ENCODE measurements around the gene PCGF3.
"Not testable (repeated sequence)": the region's sequence is repeated elsewhere in the genome, so short reads cannot be mapped to it uniquely, and the experiment has no call there.

PCGF3 gene

DNA sequence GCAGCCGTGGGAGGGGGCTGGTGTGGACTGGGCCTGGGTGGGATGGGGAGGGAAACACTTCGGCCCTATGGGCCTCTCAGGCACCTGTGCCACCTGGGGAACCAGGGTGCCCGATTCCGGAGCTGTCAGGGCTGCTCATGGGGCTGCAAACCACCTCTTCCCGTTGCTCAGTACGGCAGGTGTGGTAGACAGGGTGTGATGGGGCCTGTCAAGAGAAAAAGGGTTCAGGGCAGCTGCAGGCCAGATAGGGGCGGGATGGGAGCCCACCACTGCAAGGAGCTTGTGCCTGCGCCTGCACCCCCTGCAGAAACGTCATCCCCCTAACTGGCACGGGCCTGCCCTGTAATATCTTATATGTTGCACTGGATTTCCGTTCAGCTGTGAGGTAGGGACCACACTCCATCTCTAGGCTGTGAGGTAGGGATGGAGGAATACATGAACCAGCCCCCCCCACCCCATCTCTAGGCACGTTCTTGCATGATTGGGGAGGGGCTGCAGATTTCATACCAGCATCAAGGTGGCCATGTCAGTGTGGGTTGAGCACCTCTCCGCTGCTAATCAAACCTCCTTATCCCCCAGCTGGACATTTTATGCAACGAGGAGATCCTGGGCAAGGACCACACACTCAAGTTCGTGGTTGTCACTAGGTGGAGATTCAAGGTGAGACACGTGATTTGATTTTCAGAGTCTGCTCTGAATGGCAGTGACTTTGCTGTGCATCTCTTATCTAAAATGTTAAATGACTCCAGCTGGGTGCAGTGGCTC, 59.0 kb downstream of the PCGF3 start:
- DNase-seq = no peak

DNA sequence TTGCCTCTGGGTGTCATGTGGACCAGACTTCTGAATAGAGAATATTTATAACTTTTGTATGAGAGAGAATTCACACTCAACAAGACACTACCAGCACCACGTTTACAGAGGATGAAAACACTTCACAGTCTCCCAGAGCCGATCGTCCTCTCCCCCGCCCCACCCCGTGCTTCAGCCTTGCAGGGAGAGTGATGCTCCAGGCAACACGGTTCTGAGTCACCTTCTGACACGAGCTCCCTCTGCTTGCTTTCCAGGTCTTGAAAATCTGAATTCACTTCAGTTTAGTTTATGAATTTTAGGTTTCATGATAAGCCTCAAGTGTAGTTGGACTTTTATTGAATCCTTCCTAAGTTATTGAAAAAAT, 60.5 kb downstream of the PCGF3 start:
- no peak for DNase-seq

DNA sequence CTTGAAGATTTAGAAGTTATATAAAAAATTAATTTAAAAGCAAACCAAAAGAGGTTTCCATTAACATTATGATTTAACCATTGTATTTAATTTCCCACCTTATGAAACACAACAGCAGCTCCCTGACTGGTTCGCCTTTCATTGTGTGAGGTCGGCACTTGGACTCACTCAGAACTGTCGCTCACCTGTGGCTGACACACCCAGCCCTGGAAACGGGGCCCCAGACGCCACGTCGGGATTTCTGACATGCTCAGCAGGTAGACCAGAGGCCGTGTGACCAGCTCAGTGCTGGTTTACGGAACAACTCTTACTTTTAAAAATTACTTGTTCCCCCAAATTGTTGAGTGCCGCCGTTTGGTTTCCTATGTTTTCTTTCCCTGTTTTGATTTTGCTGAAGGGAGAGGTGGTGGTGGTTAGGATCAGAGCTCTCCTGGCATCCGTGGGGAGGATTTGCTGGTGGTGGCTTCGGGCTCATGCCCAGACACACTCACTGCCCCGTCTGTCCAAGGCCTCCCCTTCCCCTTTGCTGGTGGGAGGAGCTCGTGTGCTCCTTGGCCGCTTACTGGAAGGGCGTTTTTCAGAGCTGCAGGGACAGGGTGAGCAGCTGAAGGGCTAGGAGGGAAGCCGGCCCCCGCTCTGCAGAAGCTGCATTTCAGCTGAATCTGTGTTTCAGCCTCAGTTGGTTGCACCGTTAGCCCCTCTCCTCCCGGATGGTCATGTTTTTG, 61.1 kb downstream of the PCGF3 start:
- no peak for DNase-seq

DNA sequence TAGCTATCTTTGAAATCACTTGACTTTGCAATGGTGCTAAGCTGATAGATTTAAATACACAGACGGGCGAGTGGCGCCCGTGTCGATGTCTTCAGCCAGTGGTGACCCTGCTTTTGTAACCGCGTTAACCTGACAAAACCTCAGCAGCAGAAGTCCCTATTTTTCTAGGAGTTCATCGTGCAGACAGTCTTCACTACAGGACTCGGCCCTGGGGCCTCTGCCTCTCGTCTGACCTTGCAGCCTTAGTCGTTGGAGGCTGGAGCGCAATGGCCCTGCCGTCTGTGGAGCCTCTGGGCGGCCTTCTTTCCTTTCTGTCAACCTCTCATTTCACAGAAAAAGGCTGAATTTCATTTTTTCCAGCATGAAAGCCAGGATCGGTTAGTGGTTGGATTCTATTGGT, 62.4 kb downstream of the PCGF3 start:
- no peak for DNase-seq

DNA sequence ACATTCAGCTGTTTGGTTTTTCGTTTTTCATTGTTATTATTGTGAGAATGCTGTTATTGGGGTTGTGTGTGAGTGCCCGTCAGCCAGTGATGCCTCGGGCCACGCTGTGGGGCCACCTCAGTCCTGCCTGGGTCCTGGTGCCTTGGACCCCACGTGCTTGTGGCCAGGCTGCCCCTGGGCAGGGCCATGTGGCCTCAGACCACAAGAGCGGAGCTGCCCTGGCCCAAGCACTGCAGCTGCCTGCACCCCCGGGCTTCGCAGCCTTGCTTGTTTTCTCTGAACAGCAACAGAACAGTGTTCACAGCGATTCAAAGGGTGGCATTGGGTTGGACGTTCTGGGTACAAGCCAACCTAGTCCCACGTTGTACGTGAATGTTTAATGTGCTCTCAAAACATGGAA, 63.4 kb downstream of the PCGF3 start:
- DNase-seq = no peak

DNA sequence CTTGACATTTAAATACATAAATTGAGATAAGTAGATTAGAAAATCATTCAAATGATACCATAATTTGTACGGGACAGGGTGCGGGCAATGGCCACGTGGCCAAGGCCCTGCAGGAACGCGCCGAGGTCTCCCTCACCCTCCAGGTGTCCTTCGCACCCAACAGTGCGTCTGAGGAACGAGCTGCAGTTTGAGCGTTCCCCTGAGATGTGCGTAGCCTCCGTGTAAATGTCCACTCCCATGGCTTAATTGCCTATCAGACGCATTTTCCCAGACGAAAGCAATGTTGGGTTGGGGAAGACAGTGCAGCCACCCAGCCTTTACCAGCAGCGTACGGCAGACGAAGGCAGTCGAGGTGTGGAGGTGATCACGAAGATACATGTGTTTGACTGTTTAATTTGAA, 63.9 kb downstream of the PCGF3 start:
- DNase-seq = no peak

DNA sequence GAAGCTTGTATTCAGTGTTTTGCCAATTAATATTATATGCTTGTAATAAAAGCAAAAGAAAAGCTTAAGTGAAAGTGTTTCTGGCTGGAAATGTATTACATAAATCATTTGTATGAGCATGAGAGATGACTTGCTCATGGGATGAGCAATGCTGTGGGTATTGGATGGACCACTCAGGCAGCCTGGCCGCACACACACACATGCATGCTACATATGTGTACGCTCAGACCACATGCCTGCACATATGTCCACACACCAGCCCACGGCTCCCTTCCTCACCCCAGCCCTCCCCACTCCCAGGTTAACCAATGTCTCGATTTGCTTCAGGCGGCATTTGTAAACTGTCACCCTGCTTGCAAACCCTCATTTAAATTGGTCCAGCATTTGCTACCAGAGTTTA, 64.4 kb downstream of the PCGF3 start:
- DNase-seq = no peak

DNA sequence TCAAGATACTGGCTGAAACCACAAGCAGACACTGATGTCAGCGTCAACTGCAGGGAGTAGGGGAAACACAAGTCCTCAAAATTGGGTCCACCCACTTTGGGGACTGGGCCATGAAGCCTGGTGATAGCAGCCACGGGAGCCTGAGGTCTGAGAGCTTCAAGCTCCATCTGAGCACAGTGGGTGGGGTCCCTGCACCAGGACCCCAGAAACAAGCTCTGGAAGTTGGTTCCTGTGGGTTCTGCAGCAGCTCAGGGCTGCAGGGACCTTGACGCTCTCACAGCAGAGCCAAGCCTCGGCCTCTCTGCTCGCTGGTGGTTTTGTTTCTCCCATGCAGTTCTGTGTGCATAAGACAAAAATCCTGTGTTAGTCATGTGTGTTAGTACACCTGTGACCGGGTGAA, 65.8 kb downstream of the PCGF3 start:
- DNase-seq = no peak

DNA sequence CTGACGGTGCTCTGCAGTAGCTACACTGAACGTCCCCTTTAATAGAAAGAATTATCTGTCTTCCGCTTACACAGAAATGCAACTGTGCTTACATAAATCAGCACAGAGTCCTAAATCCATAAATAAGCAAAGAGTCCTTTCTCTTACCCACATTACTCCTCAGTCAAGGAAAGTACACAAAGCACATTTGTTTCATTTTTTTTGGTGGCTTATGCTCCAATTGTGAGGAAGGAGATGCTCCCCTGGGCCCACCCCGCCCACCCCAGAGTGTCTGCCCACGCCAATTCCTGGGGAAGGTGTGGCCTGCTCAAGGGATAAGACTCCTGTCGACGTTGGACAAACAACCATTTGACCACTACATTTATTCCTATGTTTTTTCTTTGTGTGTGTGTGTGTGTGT, 66.5 kb downstream of the PCGF3 start:
- DNase-seq = no peak

DNA sequence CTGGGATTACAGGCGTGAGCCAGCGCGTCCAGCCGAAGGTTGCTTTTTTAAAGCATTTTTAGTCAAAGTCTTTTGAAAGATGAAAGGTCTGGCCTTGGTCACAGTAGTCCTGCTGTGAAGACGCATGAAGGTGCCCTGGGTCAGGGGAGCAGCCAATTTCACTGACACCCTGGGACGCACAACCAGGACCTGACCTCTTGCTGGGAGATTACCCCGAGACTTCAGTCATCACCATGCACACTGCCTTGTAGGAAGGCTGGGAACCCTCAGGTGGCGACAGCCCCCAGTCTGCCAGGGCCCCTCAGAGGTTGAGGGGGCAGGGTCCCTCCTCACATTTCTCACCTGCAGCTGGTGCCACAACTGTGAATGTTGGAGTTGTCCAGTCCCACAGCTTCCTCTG, 67.1 kb downstream of the PCGF3 start:
- no peak for DNase-seq

DNA sequence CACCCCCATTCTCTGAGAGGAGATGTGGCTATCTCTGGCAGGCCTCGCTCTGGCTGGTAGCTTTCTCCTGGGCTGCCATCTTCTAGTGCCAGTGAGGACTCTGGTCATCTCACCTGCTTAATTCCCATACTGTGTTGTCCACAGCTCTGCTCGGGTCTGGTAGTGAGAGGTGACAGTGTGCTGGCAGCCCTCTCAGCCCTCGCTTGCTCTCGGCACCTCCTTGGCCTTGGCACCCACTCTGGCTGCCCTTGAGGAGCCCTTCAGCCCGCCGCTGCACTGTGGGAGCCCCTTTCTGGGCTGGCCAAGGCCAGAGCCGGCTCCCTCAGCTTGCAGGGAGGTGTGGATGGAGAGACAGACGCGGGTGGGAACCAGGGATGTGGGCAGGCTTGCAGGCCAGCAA, 67.6 kb downstream of the PCGF3 start:
- no peak for DNase-seq

DNA sequence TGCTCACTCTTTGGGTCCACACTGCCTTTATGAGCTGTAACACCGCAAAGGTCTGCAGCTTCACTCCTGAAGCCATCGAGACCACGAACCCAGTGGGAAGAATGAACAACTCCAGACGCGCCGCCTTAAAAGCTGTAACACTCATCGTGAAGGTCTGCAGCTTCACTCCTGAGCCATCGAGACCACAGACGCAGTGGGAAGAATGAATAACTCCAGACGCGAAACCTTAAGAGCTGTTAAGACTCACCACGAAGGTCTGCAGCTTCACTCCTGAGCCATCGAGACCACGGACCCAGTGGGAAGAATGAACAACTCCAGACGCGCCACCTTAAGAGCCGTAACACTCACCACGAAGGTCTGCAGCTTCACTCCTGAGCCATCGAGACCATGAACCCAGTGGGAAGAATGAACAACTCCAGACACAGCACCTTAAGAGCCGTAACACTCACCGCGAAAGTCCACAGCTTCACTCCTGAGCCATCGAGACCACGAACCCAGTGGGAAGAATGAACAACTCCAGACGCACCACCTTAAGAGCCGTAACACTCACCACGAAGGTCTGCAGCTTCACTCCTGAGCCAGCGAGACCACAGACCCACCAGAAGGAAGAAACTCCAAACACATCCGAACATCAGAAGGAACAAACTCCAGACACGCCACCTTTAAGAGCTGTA, 68.9 kb downstream of the PCGF3 start:
- not testable (repeated sequence) for DNase-seq

DNA sequence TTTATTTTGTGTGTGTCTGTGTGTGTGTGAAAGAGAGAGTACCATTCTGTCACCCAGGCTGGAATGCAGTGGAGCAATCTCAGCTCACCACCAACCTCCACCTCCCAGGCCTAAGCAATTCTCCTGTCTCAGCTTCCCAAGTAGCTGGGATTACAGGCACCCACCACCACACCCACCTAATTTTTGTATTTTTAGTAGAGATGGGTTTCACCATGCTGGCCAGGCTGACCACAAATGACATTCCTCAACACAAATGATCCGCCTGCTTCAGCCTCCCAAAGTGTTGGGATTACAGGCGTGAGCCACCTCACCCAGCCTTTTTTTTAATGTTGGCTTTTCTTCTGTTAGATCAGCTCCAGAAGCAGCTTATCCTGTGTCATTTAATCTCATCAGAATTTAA, 69.9 kb downstream of the PCGF3 start:
- not testable (repeated sequence) for DNase-seq

DNA sequence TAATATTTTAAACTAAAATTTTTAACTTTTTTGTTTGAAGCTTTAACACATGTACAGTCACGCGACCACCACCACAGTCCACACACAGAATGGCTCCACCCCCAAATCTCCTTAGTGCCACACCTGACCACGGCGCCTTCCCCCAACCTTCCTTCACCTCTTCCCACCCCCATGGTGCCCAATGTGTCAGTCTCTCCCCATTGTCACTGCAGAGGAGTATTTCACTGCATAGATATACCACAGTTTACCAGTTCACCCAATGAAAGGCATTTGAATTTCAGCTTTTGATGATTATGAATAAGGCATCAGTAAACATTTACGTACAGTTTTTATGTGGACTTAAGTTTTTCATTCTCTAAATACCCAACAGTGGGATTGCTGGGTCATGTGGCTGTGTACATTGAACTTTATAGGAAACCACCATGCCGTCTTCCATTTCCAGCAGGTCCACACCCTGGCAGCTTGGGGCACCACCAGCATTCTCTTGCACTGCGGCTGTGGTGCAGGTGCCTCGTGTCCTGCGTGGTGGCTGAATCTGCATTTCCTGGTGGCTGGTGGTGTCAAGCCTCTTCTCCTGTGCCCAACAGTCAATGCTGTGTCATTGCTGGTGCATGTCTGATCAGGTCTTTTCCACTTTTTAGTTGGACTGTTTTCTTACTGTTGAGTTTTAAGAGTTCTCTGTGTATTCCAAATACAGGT, 71.3 kb downstream of the PCGF3 start:
- DNase-seq = no peak

DNA sequence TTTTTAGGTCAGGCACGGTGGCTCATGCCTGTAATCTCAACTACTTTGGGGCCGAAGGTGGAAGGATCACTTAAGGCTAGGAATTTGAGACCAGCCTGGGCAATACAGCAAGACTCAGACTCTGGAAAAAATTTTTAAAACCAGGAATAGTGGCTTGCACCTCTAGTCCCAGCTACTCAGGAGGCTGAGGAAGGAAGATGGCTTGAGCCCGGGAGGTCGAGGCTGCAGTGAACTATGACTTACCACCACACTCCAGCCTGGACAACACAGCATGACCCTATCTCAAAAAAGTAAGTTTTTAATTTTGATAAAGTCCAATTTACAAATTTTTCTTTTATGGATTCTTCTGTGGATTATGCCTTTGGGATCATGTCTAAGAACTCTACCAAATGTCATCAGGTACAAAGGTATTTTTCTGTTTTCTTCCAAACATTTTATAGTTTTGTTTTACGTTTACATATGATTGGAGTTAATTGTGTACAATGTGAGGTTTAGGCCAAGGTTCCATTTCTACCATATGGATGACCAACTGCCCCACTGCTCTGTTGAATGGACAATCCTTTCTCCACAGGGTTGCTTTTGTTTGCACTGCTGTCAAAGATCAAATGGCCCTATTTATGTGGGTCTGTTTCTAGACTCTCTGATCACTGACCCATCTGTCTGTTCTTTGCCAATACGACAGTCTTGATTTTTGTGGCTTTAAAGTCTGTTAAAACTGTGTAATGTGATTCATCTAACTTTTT, 72.1 kb downstream of the PCGF3 start:
- no peak for DNase-seq

DNA sequence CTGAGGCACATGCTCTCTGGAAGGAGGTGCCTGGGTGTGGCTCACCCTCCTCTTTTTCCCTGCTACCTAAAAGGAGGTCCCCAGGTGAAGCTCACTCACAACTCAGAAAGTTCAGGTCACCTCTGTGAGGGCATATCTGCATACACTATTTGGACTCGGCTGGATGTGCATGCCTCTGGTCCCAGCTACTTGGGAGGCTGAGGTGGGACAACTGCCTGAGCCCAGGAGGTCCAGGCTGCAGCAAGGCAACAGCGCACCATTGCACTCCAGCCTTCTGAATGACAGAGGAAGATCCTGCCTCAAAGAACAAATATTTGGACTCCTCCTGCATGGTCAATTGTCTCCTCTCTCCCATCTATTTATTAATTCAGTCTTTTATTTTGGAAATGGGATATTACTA, 73.9 kb downstream of the PCGF3 start:
- DNase-seq = no peak

DNA sequence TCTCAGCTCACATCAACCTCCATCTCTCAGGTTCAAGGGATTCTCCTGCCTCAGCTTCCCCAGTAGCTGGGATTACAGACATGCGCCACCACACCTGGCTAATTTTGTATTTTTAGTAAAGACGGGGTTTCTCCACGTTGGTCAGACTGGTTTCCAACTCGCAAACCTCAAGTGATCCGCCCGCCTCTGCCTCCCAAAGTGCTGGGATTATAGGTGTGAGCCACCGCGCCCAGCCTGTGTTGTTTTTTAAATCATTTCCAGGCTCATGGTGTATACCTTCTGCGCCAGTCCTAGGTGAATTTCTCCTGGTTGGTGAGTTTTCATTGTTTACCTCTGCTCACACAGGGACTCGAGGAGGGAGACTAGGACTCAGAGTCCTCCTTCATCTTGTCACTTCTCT, 74.6 kb downstream of the PCGF3 start:
- DNase-seq = not testable (repeated sequence)

DNA sequence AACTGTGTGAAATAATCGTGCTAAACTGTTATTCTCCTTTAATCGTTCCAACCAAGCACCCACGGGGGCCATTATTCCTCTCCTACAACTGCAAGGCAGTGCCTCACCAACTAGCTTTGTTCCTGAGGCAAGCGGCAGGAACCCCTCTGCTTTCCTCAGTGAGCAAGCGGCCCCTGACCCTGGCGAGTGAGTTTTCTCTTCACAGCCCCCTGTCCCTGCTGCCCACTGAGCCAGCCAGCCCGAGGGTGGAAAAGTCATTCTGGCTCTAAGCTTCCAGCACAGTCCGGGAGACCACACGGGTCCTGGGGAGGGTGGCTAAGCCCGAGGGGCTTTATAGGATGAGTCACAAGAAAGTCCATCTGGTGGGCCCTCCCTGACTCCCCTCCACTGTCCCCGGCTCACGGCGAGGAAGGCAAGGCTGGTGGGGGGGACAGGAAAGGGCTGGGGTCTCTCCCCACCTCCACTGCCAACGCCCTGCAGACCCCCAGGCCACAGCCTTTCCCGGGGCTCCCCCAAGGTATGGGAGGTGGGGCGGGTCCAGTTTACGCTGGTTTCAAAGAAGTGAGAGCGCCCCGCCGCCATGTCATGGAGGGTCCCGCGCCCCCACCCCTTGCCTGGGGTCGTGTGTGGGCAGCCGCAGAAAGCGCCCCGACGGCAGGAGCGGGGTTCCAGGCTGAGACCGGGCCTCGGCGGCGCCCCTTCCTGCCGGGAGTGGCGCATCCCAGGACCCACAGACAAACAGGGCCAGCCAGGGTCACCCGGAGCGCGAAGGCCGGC, 75.3 kb downstream of the PCGF3 start:
- no peak for DNase-seq

DNA sequence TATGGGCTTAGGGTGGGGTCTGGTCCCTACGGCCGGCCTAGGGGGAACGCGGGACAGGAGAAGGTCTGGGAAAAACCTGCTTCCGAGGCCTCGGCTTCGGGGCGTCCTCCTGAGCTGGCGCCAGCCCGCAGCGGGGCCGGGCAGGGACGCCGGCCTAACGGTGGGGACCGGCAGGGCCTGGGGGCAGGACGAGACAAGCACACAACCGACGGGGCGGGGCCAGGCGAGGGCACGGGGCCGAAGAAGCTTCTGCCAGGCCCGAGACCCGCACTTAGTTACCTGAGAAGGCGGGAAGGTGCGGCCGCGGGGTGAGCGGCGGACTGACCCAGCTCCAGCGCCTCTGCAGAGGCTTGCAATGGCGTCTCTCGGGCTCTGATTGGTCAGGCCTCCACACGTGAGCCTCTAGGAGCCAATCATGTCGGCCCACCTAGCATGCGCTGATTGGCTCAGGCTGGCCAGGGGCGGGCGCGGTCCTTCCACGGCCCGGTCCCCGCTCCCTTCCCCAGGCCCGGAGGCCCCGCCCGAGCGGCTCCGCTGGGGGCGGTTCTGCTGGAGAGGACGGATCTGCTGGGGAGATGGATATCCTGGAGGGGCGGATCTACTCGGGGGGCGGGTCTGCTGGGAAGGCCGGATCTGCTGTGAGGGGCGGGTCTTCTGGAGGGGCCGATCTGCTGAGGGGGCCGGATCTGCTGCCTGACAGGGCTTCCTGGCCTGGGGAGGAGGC, 76.0 kb downstream of the PCGF3 start:
- peak; percentile 99 for DNase-seq

DNA sequence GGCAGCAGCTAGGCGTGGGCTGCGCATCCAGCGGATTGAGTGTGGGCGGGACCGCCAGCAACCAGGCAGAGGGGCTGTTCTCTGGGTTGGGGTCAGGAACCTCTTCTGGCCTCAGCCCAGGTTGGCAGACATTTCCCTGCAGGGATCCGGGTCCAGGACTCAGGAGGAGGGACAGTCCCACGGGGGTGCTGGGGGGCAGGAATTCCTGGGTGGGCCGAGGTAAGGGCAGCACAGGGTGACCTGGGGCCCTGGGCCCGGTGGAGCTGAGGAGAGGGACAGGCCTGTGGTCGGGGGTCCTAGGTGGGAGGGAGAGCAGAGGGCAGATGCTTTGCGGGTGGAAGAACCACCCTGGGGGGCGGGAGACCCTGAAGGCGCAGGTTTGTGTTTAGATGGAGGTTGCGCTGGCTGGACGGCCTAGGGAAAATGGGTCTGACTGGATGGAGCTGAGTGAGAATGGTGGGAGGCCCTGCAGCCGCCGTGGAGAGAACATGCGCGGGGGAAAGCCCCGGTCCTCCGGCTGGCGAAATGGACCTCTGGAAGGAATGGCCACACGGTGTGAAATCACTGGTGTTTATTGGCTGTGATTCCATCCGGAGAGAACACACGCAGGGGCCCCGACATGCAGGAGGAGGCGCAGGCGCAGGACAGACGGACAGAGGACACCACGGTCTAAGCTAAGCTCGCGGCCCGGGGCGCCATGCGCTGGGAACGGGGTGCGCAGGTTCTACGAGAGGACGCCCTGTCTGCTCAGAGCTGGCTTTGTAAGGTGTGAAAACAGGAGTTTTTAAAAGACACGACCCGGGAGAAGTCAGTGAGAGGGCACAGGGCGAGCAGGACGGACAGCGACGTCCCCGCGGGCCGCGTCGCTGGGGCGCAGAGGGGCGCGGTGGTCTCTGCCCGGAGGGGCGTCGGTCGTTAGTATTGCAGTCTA, 79.0 kb downstream of the PCGF3 start:
- no peak for DNase-seq
